IMR-90 (cell line): ENCODE measurements around the gene FATE1.

ENCODE experiments used
- CEBPB ChIP-seq: IDR thresholded peaks from 2 replicates; pipeline ENCODE4 v1.6.1; 2012; ENCODE audit warnings: low read depth, low read length, improper control_type of control experiment
- FOS ChIP-seq: fragments of 150-350 bp; IDR thresholded peaks from 2 replicates; pipeline ENCODE4 v1.6.1; 2016; ENCODE audit warnings: low read depth, low read length
- MAFK ChIP-seq: IDR thresholded peaks from 2 replicates; pipeline ENCODE4 v1.6.1; 2012; ENCODE audit warnings: low read depth, low read length, improper control_type of control experiment
- POLR2A ChIP-seq: IDR thresholded peaks from 2 replicates; pipeline ENCODE4 v1.6.1; 2012; ENCODE audit warnings: mild to moderate bottlenecking, low read depth, low read length
- RAD21 ChIP-seq: IDR thresholded peaks from 2 replicates; pipeline ENCODE4 v1.6.1; 2012; ENCODE audit warnings: low read length, improper control_type of control experiment
- SMC3 ChIP-seq: fragments of 150-350 bp; IDR thresholded peaks from 2 replicates; pipeline ENCODE4 v1.6.1; 2016; ENCODE audit warnings: low read depth, mild to moderate bottlenecking, antibody characterized with exemption, low read length, moderate library complexity
- TF ChIP-seq, protein P1 (sequence below): conservative IDR thresholded peaks from 2 replicates; pipeline ENCODE4 v1.5.1; 2012; ENCODE audit warnings: mild to moderate bottlenecking, low read depth, low read length, improper control_type of control experiment
- TF ChIP-seq, protein P2 (sequence below): fragments of 150-350 bp; IDR thresholded peaks from 2 replicates; pipeline ENCODE4 v1.6.1; 2017; ENCODE audit warnings: mild to moderate bottlenecking, antibody characterized with exemption, low read length, low read depth

DNA sequence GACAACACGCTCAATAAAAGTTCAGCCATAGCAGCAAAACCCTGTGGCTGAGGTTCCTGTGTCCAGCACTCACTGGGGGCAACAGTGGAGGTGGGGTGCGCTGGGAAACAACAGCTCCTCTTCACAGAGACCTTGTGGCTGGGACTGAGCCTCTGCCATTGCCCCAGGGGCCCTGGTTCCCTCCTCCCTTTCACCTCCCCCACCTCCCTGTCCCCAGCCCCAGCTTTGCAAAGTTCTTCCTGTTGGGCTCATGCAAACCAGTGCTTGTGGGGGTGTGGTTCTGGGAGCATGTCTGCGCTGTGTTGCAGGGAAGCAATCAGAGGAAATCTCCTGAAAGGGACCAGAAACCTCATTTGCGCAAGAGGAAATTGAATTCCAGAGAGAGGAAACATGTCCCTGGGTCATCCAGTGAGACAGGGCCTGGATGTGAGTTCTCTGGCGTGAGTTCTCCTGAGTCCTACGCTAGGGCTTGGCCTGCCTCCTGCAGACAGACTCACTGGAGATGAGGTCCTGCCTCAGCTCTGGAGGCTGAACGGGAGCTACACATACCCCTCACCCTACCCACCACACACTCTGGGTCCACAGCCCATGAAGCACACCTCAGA, 7.4 kb downstream of the FATE1 start:
- TF ChIP-seq FOS (no peak), MAFK (no peak), POLR2A (no peak), SMC3 (no peak), RAD21 (no peak), CEBPB (no peak)
- TF ChIP-seq, protein P1, sequence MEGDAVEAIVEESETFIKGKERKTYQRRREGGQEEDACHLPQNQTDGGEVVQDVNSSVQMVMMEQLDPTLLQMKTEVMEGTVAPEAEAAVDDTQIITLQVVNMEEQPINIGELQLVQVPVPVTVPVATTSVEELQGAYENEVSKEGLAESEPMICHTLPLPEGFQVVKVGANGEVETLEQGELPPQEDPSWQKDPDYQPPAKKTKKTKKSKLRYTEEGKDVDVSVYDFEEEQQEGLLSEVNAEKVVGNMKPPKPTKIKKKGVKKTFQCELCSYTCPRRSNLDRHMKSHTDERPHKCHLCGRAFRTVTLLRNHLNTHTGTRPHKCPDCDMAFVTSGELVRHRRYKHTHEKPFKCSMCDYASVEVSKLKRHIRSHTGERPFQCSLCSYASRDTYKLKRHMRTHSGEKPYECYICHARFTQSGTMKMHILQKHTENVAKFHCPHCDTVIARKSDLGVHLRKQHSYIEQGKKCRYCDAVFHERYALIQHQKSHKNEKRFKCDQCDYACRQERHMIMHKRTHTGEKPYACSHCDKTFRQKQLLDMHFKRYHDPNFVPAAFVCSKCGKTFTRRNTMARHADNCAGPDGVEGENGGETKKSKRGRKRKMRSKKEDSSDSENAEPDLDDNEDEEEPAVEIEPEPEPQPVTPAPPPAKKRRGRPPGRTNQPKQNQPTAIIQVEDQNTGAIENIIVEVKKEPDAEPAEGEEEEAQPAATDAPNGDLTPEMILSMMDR, result no peak
- TF ChIP-seq, protein P2, sequence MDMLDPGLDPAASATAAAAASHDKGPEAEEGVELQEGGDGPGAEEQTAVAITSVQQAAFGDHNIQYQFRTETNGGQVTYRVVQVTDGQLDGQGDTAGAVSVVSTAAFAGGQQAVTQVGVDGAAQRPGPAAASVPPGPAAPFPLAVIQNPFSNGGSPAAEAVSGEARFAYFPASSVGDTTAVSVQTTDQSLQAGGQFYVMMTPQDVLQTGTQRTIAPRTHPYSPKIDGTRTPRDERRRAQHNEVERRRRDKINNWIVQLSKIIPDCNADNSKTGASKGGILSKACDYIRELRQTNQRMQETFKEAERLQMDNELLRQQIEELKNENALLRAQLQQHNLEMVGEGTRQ, result no peak
